GM19043 (cell line): Measurements from ENCODE around the gene PTPRZ1.

Source experiments
- ATAC-seq: cut with Tn5 transposase; IDR thresholded peaks from one replicate; pipeline ENCODE4 v1.9.1; 2021; ENCODE audit warnings: low read depth; ENCODE audit not compliant: unreplicated experiment

Gene PTPRZ1

DNA sequence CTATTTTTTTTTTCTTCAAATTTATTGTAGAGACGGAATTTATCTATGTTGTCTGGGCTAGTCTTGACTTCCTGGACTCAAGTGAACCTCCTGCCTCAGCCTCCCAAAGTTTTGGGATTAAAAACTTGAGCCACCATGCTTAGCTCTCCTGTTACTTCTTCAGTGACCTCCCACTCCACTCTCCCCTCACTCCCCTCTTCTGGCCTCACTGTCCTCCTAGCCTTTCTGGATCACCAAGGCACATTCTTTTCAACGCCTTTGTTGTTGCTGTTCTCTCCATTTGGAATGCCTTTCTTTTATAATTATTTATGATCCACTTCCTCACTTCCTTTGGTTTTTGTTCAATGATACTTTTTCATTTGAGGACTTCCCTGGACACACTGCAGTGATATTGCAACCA lies 17.9 kb downstream of the PTPRZ1 start:
- ATAC-seq = no peak

DNA sequence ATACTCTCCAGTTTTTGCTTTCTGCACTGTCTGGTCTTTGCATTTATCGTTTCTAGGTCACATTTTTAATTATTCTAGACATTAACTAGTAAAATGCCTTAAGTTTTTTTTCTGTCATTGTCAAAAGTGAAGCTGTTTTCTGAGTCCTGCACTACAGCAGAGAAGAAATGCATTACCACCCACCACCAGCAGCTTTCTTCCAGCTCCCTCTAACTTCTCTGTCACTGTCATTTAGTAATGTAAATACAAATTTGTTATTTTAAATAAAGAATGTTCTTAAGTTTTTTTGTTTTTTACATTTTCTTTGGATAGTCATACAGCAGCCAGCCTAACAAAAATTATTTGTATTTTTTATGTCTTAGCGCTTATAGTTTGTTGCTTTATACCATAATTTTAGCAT lies 18.8 kb downstream of the PTPRZ1 start:
- ATAC-seq = no peak

DNA sequence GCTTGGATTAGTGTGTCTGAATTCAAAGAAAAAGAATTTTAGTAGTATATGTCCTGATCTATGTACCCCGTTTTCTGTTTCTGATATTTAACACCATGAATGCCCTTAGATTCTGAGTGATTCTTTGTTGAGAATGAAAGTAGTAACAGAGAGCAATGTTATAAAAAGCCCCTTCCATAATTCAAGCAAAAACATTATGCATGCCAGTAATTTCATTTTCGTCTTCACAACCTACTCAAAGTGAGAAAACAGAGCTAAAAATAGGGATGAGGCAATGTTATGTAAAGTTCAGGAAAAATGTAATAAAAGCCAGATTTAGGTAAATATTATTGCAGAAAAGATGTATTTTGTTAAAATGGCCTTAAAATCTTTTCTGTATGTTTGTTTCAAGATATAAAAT lies 28.1 kb downstream of the PTPRZ1 start:
- ATAC-seq = no peak

DNA sequence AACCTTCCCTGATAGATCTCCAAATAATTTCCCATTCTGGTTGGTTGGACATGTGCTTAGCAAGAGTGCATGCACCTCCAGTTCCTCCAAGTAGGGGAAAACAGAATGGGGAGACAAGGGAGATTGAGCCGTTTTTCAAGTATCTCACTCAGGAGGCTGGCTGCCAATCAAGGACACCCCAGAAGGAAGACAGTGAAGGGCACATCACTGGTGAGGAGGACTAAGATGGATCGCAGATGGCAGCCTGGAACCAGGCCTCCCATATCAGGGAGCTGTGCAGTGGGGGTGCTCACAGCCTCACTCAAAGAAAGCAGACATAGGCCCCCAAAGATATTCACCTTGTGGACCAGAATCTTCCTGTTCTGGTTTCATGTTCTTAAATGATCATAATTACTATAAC lies 31.2 kb downstream of the PTPRZ1 start:
- no peak for ATAC-seq

DNA sequence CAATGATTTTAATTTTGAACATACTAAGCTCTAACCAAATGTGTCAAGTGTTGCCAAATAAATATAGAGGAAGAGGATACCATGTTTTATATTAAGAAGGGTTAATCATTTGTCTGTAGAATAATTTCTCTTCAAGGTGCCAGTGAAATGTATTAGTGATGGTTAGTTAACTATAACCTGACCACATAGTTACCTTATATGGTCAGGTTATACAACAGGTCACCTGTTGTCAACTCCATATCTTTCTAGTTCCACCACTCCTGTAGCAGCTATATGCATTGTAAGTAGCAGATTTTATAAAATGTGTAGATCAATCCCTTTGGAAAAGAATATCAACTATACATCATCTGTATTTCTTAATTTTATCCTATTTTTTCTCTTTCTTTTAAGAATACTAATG lies 35.1 kb downstream of the PTPRZ1 start:
- ATAC-seq = no peak

DNA sequence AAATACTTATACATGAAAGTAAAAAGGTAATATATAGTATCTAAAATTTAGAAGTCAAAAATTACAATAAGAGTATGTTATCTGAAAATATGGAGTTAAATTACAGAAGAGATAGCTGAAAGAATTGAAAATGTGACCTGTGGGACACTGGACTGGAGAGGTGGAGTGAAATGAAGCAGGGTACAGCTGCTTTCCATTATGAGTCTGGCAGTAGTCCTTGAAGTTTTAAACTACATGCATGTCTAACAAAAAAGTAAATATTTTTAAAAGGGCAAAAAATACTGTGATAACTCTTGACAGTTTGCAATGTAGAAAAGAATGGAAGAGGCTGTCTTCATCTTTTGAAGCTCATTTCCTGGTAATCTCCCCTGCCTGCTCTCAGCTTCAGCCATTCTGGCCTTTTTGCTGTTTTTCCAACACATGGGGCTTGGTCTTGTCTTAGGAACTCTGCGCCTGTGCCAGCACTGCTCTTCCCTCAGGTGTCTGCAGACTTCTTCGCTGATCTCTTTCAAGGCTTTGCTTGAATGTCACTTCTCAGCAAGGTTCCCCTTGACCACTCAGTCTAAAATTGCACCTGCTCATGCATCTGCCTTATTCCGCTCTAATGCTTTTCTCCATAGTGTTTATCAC lies 36.9 kb downstream of the PTPRZ1 start:
- no peak for ATAC-seq

DNA sequence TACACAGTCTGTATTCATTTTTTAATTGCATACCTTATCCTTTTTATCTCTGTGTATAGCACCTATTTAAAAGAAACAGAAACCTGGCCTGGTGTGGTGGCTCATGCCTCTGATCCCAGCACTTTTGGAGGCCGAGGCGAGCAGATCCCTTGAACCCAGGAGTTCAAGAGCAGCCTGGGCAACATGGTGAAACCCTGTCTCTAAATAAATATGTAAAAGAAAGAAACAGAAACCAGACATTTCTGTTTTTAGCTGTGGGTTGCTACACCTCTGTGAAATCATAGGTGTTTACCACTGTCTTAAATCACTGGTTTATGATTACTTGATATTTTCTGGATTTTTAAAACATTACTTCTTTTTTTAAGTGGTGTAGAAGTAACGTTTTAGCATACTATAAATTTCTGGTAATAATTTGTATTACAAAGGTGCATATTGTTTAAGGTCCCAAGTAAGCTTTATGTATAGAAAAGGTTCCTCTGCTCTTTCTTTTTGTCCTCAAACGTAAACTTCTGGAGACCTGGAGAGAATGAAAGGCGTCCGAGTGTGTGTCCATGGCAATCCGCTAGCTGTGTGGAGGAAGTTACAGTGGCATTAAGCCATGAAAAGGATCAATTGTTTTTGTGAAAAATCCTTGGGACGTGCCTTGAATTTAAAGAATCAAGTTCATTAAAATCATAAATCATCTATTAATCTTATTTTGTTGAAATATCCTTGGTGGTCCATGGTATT lies 41.1 kb downstream of the PTPRZ1 start:
- no peak for ATAC-seq

DNA sequence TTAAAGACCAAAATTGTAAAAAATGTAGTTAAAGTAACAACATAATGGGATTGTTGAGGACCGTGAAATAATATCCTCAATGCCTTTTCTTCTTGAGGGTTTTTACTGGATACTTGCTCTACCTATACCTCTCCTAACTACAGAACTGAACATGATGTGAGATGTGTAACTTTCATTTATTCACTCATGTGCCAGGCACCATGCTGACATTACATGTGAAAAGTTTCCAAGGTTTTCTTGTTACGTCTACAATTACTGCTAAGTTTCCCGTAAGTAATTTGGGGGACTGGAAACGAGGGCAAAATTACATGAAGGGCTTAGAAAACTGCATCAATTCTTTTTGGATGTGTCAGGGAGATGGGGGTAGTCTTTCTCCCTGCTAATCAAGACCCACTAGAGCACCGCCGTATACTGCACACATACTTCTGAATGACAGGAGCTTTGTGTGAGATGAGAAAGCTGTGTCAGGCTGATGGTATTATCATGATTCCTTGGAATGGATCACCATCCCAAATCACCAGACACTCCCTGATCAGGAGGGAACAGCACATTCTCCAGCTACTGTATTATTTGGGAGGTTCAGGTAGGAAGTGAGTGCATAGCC lies 41.8 kb downstream of the PTPRZ1 start:
- no peak for ATAC-seq

DNA sequence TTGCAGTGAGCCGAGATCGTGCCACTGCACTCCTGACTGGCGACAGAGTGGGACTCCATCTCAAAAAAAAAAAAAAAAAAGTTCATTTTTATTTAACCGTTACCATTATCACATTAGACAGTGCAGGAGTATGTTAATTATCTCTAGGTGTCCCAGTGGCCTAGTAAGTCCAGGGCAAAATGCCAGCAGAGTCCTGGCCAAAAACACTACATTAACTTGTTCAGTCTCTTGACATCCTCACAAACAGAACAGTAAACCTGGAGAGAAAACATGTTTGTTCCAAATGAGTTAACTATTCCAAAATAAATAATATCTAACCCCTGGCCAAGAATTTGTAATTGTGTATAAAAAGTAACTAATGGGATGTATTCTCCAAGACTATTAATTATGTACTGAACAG lies 43.2 kb downstream of the PTPRZ1 start:
- ATAC-seq = no peak

DNA sequence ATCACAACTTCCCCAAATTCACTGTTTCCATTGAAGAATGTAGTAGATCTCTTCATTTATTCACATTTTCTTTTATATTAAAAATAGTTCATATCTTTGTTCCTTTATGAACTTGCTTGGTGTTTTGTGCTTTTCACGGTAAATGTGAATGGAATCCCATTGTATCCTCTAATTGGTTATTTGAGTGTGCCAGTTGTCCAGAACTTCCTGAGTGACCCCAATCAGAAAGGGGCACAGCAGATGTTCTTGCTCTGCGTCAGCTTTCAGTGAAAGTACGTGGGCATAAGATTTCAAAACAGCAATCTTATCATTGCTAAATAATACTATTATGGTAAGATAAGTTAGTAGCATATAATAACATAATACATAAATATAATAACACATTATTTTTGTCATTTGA lies 47.0 kb downstream of the PTPRZ1 start:
- no peak for ATAC-seq

DNA sequence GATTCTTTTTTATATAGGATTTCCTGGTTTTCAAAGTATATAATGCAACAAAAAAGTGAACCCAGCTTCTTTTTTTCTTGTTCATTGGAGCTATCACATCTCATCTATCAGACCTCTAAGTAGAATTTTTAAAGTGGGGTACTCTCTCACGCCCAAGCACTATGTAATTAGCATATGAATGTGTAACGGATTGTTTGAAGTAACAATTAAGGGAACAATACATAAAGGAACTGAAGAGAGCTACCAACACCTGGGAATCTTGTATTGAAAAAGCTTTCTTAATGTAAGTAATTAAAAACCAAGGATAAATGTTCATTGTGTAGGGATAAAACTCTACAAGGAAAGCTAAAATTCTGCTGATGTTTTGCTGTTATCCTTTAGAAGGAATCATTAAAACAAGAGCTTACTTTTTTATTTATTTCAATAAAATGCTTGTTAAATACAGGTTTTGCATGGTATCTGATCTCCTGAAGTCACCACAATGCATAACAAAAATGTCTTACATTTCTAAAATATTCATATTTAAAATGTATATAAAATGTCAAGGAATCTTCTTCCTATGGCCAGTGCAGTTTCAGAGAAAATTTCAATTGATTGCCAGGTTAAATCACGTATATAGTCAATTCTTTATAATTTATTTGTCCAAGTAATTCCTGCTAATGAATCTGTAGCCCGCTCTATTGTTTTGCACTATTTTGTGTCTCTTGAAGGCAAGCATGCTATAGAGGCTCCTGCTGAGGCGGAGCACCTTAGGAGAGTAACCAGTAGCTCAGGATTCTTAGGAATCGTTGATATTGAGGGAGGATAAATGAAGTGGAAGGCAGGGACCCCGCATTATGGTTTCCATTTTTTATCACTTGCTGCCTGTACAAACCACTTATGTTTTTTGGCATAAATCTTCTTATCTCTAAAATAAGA lies 51.6 kb downstream of the PTPRZ1 start:
- ATAC-seq = no peak

DNA sequence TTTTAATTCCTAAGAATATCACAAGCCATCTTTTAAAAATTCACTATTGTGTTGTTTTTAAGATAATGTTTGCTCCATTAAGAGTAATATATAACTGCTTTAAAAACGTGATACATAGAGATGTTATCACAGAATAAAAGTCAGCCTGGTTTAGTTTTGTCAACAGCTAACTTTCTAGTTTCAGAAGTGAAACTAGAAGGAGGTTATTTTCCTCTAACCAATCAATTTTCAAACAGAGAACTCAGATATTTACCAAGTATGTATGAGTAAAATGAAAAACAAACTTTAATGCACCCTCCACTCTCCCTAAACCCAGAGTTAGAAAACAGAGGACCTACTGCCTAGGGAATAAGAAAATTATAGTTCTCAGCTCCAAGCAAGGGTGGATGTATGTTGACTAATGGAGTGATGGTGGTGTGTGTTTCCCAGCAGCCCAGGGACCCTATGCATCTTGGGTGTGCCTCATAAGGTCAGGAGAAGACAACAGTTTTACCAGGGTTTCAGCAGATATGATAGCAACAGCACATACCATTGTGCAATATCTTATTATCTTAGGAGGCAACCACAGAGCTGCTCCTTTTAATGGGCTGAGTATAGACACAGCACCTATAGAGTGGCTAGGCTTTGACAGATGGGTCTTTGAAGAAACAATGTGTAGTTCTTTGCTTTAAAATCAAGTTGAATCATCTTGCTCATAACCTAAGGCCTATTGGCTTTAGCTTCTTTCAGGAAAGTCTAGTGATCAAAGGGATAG lies 58.4 kb downstream of the PTPRZ1 start:
- ATAC-seq = no peak

DNA sequence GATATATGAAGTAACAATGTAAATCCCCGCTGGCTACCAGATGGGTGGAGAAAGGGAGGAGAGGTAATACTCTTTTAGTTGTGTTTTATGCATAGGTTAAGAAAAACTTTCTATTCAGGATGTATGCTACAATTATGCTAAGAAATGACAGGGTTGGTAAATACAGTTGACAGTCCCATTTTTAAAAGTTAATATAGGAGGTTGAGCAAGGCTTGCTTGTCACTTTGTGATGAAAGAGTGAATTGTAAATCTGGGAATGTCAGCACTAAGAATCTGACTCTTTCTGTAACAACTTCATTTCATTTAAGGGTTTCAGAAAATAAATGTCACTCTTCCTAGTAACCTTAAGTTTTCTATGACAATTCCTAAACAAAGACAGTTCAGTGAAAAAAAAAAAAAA lies 59.8 kb downstream of the PTPRZ1 start:
- no peak for ATAC-seq

DNA sequence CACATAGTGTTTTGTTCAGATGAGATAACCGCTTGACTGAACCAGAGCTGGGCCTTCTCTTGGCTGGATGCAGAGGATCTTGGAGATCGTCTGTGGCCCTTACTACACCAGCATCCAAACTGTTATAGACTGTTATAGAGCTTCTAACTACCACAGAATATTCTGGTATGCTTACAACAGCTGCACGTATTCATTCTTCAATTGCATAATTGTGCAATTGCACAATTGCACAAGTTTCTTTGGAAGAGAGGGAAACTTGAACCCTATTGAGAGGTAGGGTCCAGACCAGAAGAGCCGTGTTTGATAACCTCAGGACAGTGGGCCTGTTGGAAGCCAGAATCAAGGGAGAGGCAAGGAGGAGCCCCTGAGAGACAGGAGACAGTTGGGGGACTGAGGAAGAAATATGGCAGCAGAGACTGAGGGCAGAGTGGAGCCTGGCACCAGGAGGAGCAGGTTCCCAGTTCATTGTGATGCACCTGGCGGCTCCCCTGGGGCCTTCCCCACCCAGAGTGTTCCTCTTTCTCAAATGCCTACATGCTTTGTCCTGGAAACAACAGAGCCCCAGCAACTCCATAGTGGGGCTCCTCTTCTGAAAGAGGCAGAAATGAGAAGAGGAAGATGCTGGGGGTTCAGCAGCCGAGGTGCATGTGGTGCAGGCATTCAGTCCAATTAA lies 64.1 kb downstream of the PTPRZ1 start:
- no peak for ATAC-seq

DNA sequence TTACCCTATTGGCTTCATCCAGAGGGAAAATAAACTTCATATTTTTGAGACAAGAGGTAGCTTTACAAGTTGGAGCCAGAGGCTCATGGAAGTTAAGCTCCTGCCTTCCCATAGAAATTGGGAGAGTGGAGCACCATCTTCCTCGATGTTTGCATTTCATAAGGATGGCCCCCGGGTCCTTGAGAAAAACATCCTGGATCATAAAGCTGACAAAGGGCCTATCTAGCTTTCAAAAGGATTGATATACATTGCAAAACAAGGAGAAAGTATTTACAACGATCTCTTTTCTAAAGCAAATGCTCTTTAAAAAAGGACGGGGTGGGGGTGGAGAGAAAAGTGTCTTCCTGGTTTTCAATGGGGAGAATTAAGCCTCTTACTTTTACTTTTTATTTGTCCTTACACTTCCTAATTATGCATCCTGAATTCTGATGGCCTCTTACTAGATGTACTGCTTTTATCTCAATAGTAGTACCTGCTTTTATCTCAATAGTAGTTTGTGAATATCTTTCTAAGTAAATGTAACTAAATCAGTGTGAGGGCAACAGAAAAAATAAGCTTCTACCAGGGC lies 65.6 kb downstream of the PTPRZ1 start:
- ATAC-seq = no peak

DNA sequence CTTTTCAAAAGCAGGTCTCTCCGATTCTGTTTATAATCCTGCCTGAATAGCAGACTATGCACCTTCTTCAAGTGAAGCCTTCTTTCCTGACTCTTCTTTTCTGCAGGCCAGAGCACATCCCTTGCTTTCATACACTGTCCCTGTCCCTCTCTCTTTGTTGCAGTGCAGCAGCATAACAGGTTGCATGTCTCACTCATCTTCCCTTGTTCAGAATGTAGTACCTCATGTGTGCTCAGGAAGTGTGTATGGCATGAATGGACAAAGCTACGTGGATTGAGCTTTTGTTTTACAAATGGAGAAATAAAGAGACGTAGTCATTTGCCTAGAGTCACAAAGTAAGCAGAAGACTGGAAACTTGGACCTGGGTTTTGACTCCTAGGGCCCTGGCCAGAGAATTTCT lies 68.0 kb downstream of the PTPRZ1 start:
- ATAC-seq = no peak

DNA sequence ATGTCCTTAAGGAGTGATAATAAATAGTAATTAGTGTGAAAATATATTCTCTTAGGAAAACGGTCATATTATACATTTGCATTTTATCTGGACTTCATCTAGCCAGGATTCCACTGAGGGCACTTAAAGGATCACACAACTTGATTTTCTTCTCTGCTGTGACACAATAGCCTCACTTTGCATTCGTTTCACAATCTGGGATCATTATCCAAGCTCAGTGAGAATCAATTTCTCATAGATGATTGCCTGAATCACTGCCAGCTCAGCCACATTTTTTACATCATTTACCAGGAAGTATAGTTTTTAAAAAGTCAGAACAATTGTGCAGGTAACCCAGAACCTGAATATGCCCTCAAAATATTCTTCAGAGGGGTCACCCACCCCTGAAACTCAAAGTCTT lies 68.9 kb downstream of the PTPRZ1 start:
- ATAC-seq = no peak

DNA sequence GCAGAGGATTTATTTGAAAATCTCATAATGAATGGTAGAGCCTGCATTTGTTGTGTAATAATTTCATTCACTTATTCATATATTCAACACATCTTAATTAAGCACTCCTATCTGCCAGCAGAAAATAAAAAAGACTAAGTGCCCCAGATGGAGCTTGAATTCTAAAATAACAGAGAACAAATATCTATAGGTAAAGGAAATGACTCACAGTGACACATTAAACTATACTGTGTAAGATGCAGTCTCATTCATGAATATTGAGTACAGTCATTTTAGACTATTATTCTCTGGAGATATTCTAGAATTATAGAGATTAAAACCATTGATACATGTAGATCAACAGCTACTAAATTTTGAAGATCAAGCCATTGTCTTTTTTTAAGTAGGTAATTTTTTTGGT lies 72.1 kb downstream of the PTPRZ1 start:
- no peak for ATAC-seq

DNA sequence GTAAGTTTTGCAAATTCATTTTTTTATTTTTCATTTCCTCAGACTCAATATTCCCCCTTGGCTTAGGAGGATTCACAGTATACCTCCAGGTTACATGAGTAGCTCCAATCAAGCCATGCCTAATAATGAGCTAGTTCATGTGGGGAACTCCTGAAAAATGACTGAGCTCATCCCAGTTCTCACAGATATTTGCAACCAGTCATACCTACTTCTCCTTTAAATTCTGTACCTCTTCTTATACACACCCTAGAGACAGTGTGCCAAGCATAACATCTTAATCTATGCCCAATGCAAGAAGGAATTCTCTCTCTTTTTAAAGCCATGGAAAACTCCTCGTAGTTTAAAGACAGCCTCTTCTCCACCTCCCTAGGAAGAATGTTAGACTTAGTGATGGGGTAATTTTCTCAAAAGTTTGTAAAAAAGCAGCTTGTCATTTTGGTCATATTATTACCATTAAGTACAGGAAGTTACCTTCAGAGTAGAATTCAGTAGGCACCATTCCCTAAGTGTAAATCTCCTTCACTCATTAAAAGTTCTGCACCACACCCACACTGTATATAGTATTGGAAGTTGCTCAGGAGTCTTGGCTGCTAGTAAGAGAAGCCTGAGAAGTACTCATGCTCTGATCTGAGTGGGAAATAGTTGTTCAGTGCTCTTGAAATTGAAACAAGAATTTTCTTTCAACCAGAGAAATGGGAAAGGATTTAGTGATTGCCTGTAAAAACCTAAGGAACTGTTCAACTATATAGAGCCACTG lies 72.7 kb downstream of the PTPRZ1 start:
- ATAC-seq = no peak
